H1 (cell line): ENCODE data around the gene BCL11A. TPM values are rescaled to one million over a fixed set of nuclear protein-coding genes. Genes with fewer than 3 reads are reported as not detected.

Experiments used
- CHD7 ChIP-seq: fragments of 300-600 bp; sonication (generic); IDR thresholded peaks from 2 replicates; pipeline ENCODE4 v1.7.1; 2012; ENCODE audit warnings: low read length, moderate library complexity, mild to moderate bottlenecking, inconsistent platforms; ENCODE audit not compliant: insufficient replicate concordance
- GABPA ChIP-seq: IDR thresholded peaks from 2 replicates; pipeline ENCODE4 v1.6.1; 2011; ENCODE audit warnings: mild to moderate bottlenecking, low read length, moderate library complexity, borderline replicate concordance; ENCODE audit not compliant: insufficient read depth
- JUN ChIP-seq: IDR thresholded peaks from 2 replicates; pipeline ENCODE4 v1.6.1; 2011; ENCODE audit warnings: low read depth, mild to moderate bottlenecking, improper control_type of control experiment, low read length
- PHF8 ChIP-seq: fragments of 200-600 bp; sonication (generic); conservative IDR thresholded peaks from 2 replicates; pipeline ENCODE4 v1.7.1; 2012; ENCODE audit warnings: low read depth, mild to moderate bottlenecking, inconsistent platforms, low read length, moderate library complexity
- POLR2AphosphoS5 ChIP-seq: IDR thresholded peaks from 2 replicates; pipeline ENCODE4 v1.6.1; 2011; ENCODE audit warnings: low read depth, low read length
- RNF2 ChIP-seq: fragments of 200-900, 300-1000 bp; sonication (generic); IDR thresholded peaks from 2 replicates; pipeline ENCODE4 v1.7.1; 2016; ENCODE audit warnings: borderline replicate concordance, low read depth, mild to moderate bottlenecking, antibody characterized with exemption, low read length; ENCODE audit not compliant: poor library complexity, severe bottlenecking; ENCODE audit errors: missing control alignments
- SP2 ChIP-seq: IDR thresholded peaks from 2 replicates; pipeline ENCODE4 v1.6.1; 2012; ENCODE audit warnings: mild to moderate bottlenecking, low read length, inconsistent platforms
- SUZ12 ChIP-seq: fragments of 200-600 bp; sonication (generic); IDR thresholded peaks from 2 replicates; pipeline ENCODE4 v1.6.1; 2012; ENCODE audit warnings: mild to moderate bottlenecking, inconsistent platforms, low read length, moderate library complexity, mixed read lengths
- TAF1 ChIP-seq: IDR thresholded peaks from 2 replicates; pipeline ENCODE4 v1.6.1; 2011; ENCODE audit warnings: mild to moderate bottlenecking, low read depth, low read length
- TAF7 ChIP-seq: optimal IDR thresholded peaks from 2 replicates; pipeline ENCODE3; 2011; ENCODE audit warnings: low read depth, mild to moderate bottlenecking, inconsistent platforms, low read length, moderate library complexity, borderline replicate concordance
- YY1 ChIP-seq: IDR thresholded peaks from 2 replicates; pipeline ENCODE4 v1.6.1; 2011; ENCODE audit warnings: low read depth, mild to moderate bottlenecking, low read length
- polyA plus RNA-seq, 7 experiments: library from polyadenylated mRNA; depleted of rRNA in 3 of 7; stranded (reverse) in 5 of 7; unstranded in 2 of 7; fragments of >200 nt in 5 of 7; fragments of 200-250 nt in 2 of 7; gene quantifications; 1 replicate in 5 of 7; 2 replicates in 1 of 7; 4 replicates in 1 of 7; pipeline versions ENCODE4 v1.2.1 to v1.2.3, GENCODE V29; 2011 to 2013; ENCODE audit warnings: missing spikeins in 2 of 7, mixed read lengths in 2 of 7
- total RNA-seq: library from RNA; stranded (reverse); fragmentation: NEBNext Ultra II Directional; extraction: Animal tissue kit (Norgen Biotek cat#: 25700); gene quantifications from 2 replicates; pipeline ENCODE4 v1.2.1, GENCODE V29; 2021

Gene BCL11A
- total and polyA plus RNA-seq, 2 of the 8 experiments (the other 6 are each of a cell fraction or from before 2014, with no cell fraction given), result 11.9 to 59.3 TPM

DNA sequence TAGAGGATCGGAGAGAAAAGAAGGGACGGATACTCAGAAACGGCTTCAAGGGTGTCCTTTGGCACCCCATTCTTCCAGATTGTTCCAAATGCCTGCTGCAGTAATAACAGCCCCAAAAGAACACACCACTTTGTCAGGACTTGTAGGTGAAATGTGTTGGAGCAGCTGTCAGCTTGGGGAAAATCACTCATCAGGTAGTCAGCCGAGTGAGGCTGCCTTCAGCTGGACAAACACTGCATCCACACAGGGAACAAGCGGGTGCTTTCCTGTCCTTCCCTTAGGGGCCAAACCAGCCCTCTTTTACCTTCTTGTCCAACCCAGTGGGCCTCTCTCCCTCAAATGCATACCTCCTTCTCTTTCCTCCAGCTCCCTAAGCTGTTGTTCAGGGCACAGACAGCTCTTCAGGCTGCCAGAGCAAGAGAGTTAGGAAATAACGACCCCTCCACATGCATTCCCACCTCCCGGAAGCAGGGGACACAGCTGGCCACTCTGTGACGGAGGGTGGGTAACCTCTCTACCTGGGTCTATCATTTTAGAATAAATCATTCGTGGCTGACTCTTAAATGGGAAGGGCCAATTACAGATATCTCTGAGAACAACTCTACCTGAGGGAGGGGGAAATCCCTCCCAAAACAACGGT lies 48.1 kb downstream of the BCL11A start (continued):
- no peak for TF ChIP-seq CHD7
- no peak for TF ChIP-seq POLR2AphosphoS5
- no peak for TF ChIP-seq SUZ12
- TF ChIP-seq TAF1, result no peak
- TF ChIP-seq JUN, result no peak
- no peak for TF ChIP-seq PHF8
- TF ChIP-seq SP2, result no peak
- TF ChIP-seq GABPA, result no peak
- no peak for TF ChIP-seq RNF2
- TF ChIP-seq YY1, result no peak
- TF ChIP-seq TAF7, result no peak
